SK-N-MC (cell line): ENCODE measurements around the gene SAA4.
"Not testable (repeated sequence)": the region's sequence is repeated elsewhere in the genome, so short reads cannot be mapped to it uniquely, and the experiment has no call there.

Source experiments
- DNase-seq: peaks from one replicate; pipeline ENCODE4 v3.0.0-alpha.2; 2011; ENCODE audit warnings: low read depth, low spot score
- H3K27ac ChIP-seq: fragments of 200-600 bp; sonication (generic); 2 replicates; pipeline ENCODE4 v1.5.1; 2016; ENCODE audit warnings: mixed run types
- H3K36me3 ChIP-seq: fragments of 200-600 bp; sonication (generic); 2 replicates; pipeline ENCODE4 v1.6.1; 2017; ENCODE audit warnings: antibody characterized with exemption, low read length, mixed read lengths; ENCODE audit not compliant: insufficient read depth
- H3K4me3 ChIP-seq: fragments of 200-600 bp; sonication (generic); 2 replicates; pipeline ENCODE4 v1.5.1; 2016
- H3K9ac ChIP-seq: fragments of 200-600 bp; sonication (generic); 2 replicates; pipeline ENCODE4 v1.8.0; 2017; ENCODE audit warnings: mixed run types, mixed read lengths; ENCODE audit not compliant: insufficient read length
- H3K9me3 ChIP-seq: fragments of 200-600 bp; sonication (generic); 2 replicates; pipeline ENCODE4 v1.6.1; 2017; ENCODE audit warnings: low read depth, mild to moderate bottlenecking, antibody characterized with exemption, low read length, moderate library complexity, mixed read lengths
- EZH2 ChIP-seq: fragments of 200-600 bp; sonication (generic); IDR thresholded peaks from one replicate; pipeline ENCODE4 v1.6.1; 2017; ENCODE audit warnings: antibody characterized with exemption
- FOXP2 ChIP-seq: optimal IDR thresholded peaks from 2 replicates; pipeline ENCODE3; 2011; ENCODE audit warnings: mild to moderate bottlenecking, moderate library complexity; ENCODE audit not compliant: insufficient read depth; ENCODE audit errors: extremely low read length, control extremely low read depth
- POLR2AphosphoS5 ChIP-seq: IDR thresholded peaks from 2 replicates; pipeline ENCODE4 v1.6.1; 2012; ENCODE audit warnings: mild to moderate bottlenecking, low read depth, low read length, borderline replicate concordance

The SAA4 gene

GRCh38 chr11:18236664-18237356 is at the start of gene SAA4:
SAA4 (minus strand) TSS chr11:18236802; CDS start chr11:18235926, 876 bp downstream.
- Histone ChIP-seq H3K9me3 (no peaks in the 10 kb centered on the region), H3K9ac (no peak within 1 kb of the TSS), H3K36me3 (no peaks in the 10 kb centered on the region), H3K4me3 (no peak within 1 kb of the TSS), H3K27ac (no peak within 1 kb of the TSS)
- no peak for DNase-seq
- no peak for TF ChIP-seq EZH2
- no peak for TF ChIP-seq FOXP2
- TF ChIP-seq POLR2AphosphoS5, result no peak

- Histone ChIP-seq H3K9ac (no peak overlapping the region), H3K9me3 (no peaks in the 10 kb centered on the region), H3K36me3 (peaks cover 60% of the 10 kb centered on the region), H3K4me3 (no peak overlapping the region), H3K27ac (no peak overlapping the region)
- TF ChIP-seq FOXP2, result no peak
- TF ChIP-seq EZH2, result no peak
- no peak for TF ChIP-seq POLR2AphosphoS5
- no peak for DNase-seq
Observed at GRCh38 chr11:18285841-18286240, 49.2 kb upstream of the SAA4 start.

- no peak for DNase-seq
- TF ChIP-seq FOXP2 (no peak), EZH2 (no peak)
- H3K27ac ChIP-seq, result no peak overlapping the region
- H3K9me3 ChIP-seq, result no peaks in the 10 kb centered on the region
- no peak overlapping the region for H3K4me3 ChIP-seq
- no peak overlapping the region for H3K9ac ChIP-seq
- H3K36me3 ChIP-seq, result peaks cover 48% of the 10 kb centered on the region
Observed at GRCh38 chr11:18282626-18283025, 46.0 kb upstream of the SAA4 start.

GRCh38 chr11:18280438-18281045 is 43.9 kb upstream of the SAA4 start:
- Histone ChIP-seq H3K27ac (no peak overlapping the region), H3K9me3 (no peaks in the 10 kb centered on the region), H3K4me3 (no peak overlapping the region), H3K9ac (no peak overlapping the region), H3K36me3 (peaks cover 29% of the 10 kb centered on the region)
- DNase-seq, result no peak
- TF ChIP-seq FOXP2 (no peak), EZH2 (no peak), POLR2AphosphoS5 (no peak)

- H3K4me3 ChIP-seq, result no peak overlapping the region
- no peak for TF ChIP-seq EZH2
- TF ChIP-seq POLR2AphosphoS5, result no peak
- TF ChIP-seq FOXP2, result no peak
- H3K9ac ChIP-seq, result no peak overlapping the region
- DNase-seq, result no peak
- H3K27ac ChIP-seq, result no peak overlapping the region
- peaks cover 12% of the 10 kb centered on the region for H3K36me3 ChIP-seq
- H3K9me3 ChIP-seq, result no peaks in the 10 kb centered on the region
Observed at GRCh38 chr11:18277565-18278271, 41.1 kb upstream of the SAA4 start.

GRCh38 chr11:18271206-18271605 is 34.6 kb upstream of the SAA4 start:
- Histone ChIP-seq H3K36me3 (no peaks in the 10 kb centered on the region), H3K9ac (no peak overlapping the region), H3K4me3 (no peak overlapping the region), H3K27ac (no peak overlapping the region), H3K9me3 (no peaks in the 10 kb centered on the region)
- DNase-seq, result no peak
- TF ChIP-seq POLR2AphosphoS5 (no peak), FOXP2 (no peak), EZH2 (no peak)

- no peaks in the 10 kb centered on the region for H3K36me3 ChIP-seq
Observed at GRCh38 chr11:18270102-18270501, 33.5 kb upstream of the SAA4 start.

GRCh38 chr11:18269252-18269651 is 32.6 kb upstream of the SAA4 start:
- not testable (repeated sequence) for H3K4me3 ChIP-seq, H3K9me3 ChIP-seq, H3K27ac ChIP-seq, H3K9ac ChIP-seq, DNase-seq, H3K36me3 ChIP-seq

More at GRCh38 chr11:18270102-18270501, 33.5 kb upstream of the SAA4 start:
- no peak for TF ChIP-seq EZH2
- no peak for TF ChIP-seq FOXP2
- Histone ChIP-seq H3K4me3 (no peak overlapping the region), H3K27ac (no peak overlapping the region), H3K9ac (no peak overlapping the region), H3K9me3 (no peaks in the 10 kb centered on the region)
- DNase-seq, result no peak

- H3K27ac ChIP-seq, H3K36me3 ChIP-seq, H3K4me3 ChIP-seq: not testable (repeated sequence)
Observed at GRCh38 chr11:18267335-18268133, 30.9 kb upstream of the SAA4 start.

More at GRCh38 chr11:18267335-18268133, 30.9 kb upstream of the SAA4 start:
- H3K9me3 ChIP-seq, H3K9ac ChIP-seq, DNase-seq: not testable (repeated sequence)
